Measurements from ENCODE around the gene SUPT6H. TPM values are rescaled to one million over a fixed set of nuclear protein-coding genes. Genes with fewer than 3 reads are reported as not detected.

SUPT6H gene
- total RNA-seq, 1 donor from 2014 or later: 29.9 TPM

- H3K4me1 Mint-ChIP-seq: no peaks in the 10 kb centered on the region
- Histone ChIP-seq H3K9me3 (ENCODE audit: low read depth) (no peaks in the 10 kb centered on the region), H3K4me2 (no peak overlapping the region), H3F3A (ENCODE audit: low read depth) (no peaks in the 10 kb centered on the region), H2AFZ (replicated peaks) (no peak overlapping the region), H3K4me3 (no peak overlapping the region), H4K20me1 (ENCODE audit: low read depth) (no peaks in the 10 kb centered on the region), H3K27me3 (no peaks in the 10 kb centered on the region), H3K27ac (no peak overlapping the region), H3K9ac (no peak overlapping the region), H3K36me3 (peaks cover 14% of the 10 kb centered on the region), H3K79me2 (ENCODE audit: low read depth) (no peaks in the 10 kb centered on the region), H3K4me1 (no peaks in the 10 kb centered on the region)
- H3K4me3 Mint-ChIP-seq: no peak overlapping the region
- H3K9me3 Mint-ChIP-seq: no peaks in the 10 kb centered on the region
- no peaks in the 10 kb centered on the region for H3K27me3 Mint-ChIP-seq (ENCODE audit: insufficient read depth, low read depth)
- no peak for DNase-seq (ENCODE audit: low spot score)
- H3K36me3 Mint-ChIP-seq: peaks cover 35% of the 10 kb centered on the region
- no peak overlapping the region for H3K27ac Mint-ChIP-seq
- TF ChIP-seq CTCF (IDR thresholded peaks at IDR 0.05): no peak
- no peak for TF ChIP-seq EZH2 (IDR thresholded peaks at IDR 0.05)
- no peak for TF ChIP-seq EZH2phosphoT487 (IDR thresholded peaks at IDR 0.05)
Observed at GRCh38 chr17:28693869-28694268, 31.9 kb downstream of the SUPT6H start.

- peaks cover 18% of the 10 kb centered on the region for H3K4me1 ChIP-seq
- no peaks in the 10 kb centered on the region for H3K79me2 ChIP-seq (ENCODE audit: low read depth)
- Mint-ChIP-seq H3K9me3 (no peaks in the 10 kb centered on the region), H3K27ac (no peak overlapping the region), H3K36me3 (peaks cover 40% of the 10 kb centered on the region), H3K4me3 (no peak overlapping the region), H3K27me3 (ENCODE audit: insufficient read depth, low read depth) (peaks cover 3% of the 10 kb centered on the region), H3K4me1 (peaks cover 17% of the 10 kb centered on the region)
- no peak for DNase-seq (ENCODE audit: low spot score)
- peaks cover 3% of the 10 kb centered on the region for H3K36me3 ChIP-seq
- H3F3A ChIP-seq (ENCODE audit: low read depth): peaks cover 14% of the 10 kb centered on the region
- H3K9me3 ChIP-seq (ENCODE audit: low read depth): no peaks in the 10 kb centered on the region
- TF ChIP-seq EZH2 (IDR thresholded peaks at IDR 0.05): no peak
- TF ChIP-seq CTCF (IDR thresholded peaks at IDR 0.05): no peak
- TF ChIP-seq EZH2phosphoT487 (IDR thresholded peaks at IDR 0.05): no peak
- no peak overlapping the region for H3K4me2 ChIP-seq
- H3K4me3 ChIP-seq: no peak overlapping the region
- H3K27ac ChIP-seq: no peak overlapping the region
- no peak overlapping the region for H2AFZ ChIP-seq (replicated peaks)
- H3K9ac ChIP-seq: no peak overlapping the region
- no peaks in the 10 kb centered on the region for H3K27me3 ChIP-seq
- H4K20me1 ChIP-seq (ENCODE audit: low read depth): peaks cover 20% of the 10 kb centered on the region
Observed at GRCh38 chr17:28698253-28698941, 36.4 kb downstream of the SUPT6H start.

GRCh38 chr17:28700278-28700677 is 38.3 kb downstream of the SUPT6H start:
- Histone ChIP-seq H3K27me3 (no peaks in the 10 kb centered on the region), H3K4me3 (no peak overlapping the region), H3K9ac (no peak overlapping the region), H3K27ac (no peak overlapping the region), H2AFZ (replicated peaks) (no peak overlapping the region), H3K36me3 (no peaks in the 10 kb centered on the region), H3K9me3 (ENCODE audit: low read depth) (no peaks in the 10 kb centered on the region), H3K4me2 (no peak overlapping the region), H3K4me1 (peaks cover 20% of the 10 kb centered on the region), H3K79me2 (ENCODE audit: low read depth) (no peaks in the 10 kb centered on the region), H3F3A (ENCODE audit: low read depth) (peaks cover 27% of the 10 kb centered on the region), H4K20me1 (ENCODE audit: low read depth) (peaks cover 34% of the 10 kb centered on the region)
- Mint-ChIP-seq H3K27ac (no peak overlapping the region), H3K4me3 (no peak overlapping the region), H3K27me3 (ENCODE audit: insufficient read depth, low read depth) (peaks cover 6% of the 10 kb centered on the region), H3K9me3 (no peaks in the 10 kb centered on the region), H3K4me1 (peaks cover 21% of the 10 kb centered on the region), H3K36me3 (peaks cover 31% of the 10 kb centered on the region)
- TF ChIP-seq CTCF (IDR thresholded peaks at IDR 0.05) (no peak), EZH2phosphoT487 (IDR thresholded peaks at IDR 0.05) (no peak), EZH2 (IDR thresholded peaks at IDR 0.05) (no peak)
- DNase-seq (ENCODE audit: low spot score): no peak

Measured in neural progenitor cell (in vitro differentiated cells).